IMR-90 (cell line): ENCODE data around the gene FAM76B. TPM values are rescaled to one million over a fixed set of nuclear protein-coding genes. Genes with fewer than 3 reads are reported as not detected.

ENCODE experiments used
- ATAC-seq: fragments of 200-7000 bp; cut with Tn5 transposase; 2 replicates; pipeline ENCODE4 v1.9.1; 2020; ENCODE audit warnings: low read depth, mild to moderate bottlenecking, moderate library complexity
- BruUV-seq: library from RNA; stranded (reverse); fragments of 400-500 nt; replicated peaks from 2 replicates; lab custom pipeline; 2021; lab: Mats Ljungman, UMichigan
- CTCF ChIA-PET: fragments of 300-600 bp; formaldehyde crosslinking; extraction: SDS; loops from one replicate; lab custom pipeline; 2021; ENCODE audit warnings: antibody characterized with exemption; lab: Yijun Ruan, JAX
- POLR2A ChIA-PET: fragments of 300-600 bp; sonication (Branson Sonifier 250); formaldehyde crosslinking; loops from one replicate; lab custom pipeline; 2022; ENCODE audit warnings: antibody characterized with exemption; ENCODE audit not compliant: unreplicated experiment; lab: Charles Lee
- DNase-seq: peaks from one replicate; pipeline ENCODE4 v3.0.0; 2013
- H2AFZ ChIP-seq: replicated peaks from 2 replicates; pipeline ENCODE3; 2013; ENCODE audit warnings: low read length, mild to moderate bottlenecking; ENCODE audit not compliant: poor library complexity
- H2AK5ac ChIP-seq: 2 replicates; pipeline ENCODE4 v1.6.1; 2013; ENCODE audit warnings: low read depth, low read length, inconsistent platforms
- H2AK9ac ChIP-seq: replicated peaks from 2 replicates; pipeline ENCODE3; 2013; ENCODE audit warnings: mild to moderate bottlenecking, low read depth, low read length, moderate library complexity; ENCODE audit not compliant: poor library complexity
- H2BK120ac ChIP-seq: 2 replicates; pipeline ENCODE4 v1.6.1; 2013; ENCODE audit warnings: low read depth, low read length, inconsistent platforms
- H2BK15ac ChIP-seq: 3 replicates; pipeline ENCODE4 v1.6.1; 2013; ENCODE audit warnings: low read depth, low read length, inconsistent platforms
- H2BK20ac ChIP-seq: 2 replicates; pipeline ENCODE4 v1.6.1; 2013; ENCODE audit warnings: low read depth, mild to moderate bottlenecking, inconsistent platforms, low read length, moderate library complexity
- H2BK5ac ChIP-seq: 2 replicates; pipeline ENCODE4 v1.6.1; 2013; ENCODE audit warnings: mild to moderate bottlenecking, low read depth, low read length, inconsistent platforms; ENCODE audit not compliant: poor library complexity, severe bottlenecking
- H3K14ac ChIP-seq: replicated peaks from 2 replicates; pipeline ENCODE4 v1.6.1; 2013; ENCODE audit warnings: low read depth, low read length, inconsistent platforms
- H3K18ac ChIP-seq: 2 replicates; pipeline ENCODE4 v1.6.1; 2013; ENCODE audit warnings: low read depth, low read length, control low read depth
- H3K23ac ChIP-seq: 2 replicates; pipeline ENCODE4 v1.6.1; 2013; ENCODE audit warnings: low read depth, low read length, inconsistent platforms
- H3K27ac ChIP-seq: 2 replicates; pipeline ENCODE4 v1.5.1; 2013; ENCODE audit warnings: mild to moderate bottlenecking, control low read depth, low read length; ENCODE audit not compliant: insufficient read depth
- H3K27me3 ChIP-seq: 2 replicates; pipeline ENCODE4 v1.6.1; 2013; ENCODE audit warnings: low read length; ENCODE audit not compliant: control insufficient read depth, insufficient read depth
- H3K36me3 ChIP-seq: 2 replicates; pipeline ENCODE4 v1.6.1; 2013; ENCODE audit warnings: low read length, mixed read lengths; ENCODE audit not compliant: control insufficient read depth, insufficient read depth
- H3K4ac ChIP-seq: 2 replicates; pipeline ENCODE4 v1.6.1; 2013; ENCODE audit warnings: low read depth, low read length, inconsistent platforms
- H3K4me1 ChIP-seq: 2 replicates; pipeline ENCODE4 v1.6.1; 2013; ENCODE audit warnings: low read length, mixed read lengths; ENCODE audit not compliant: control insufficient read depth, insufficient read depth
- H3K4me2 ChIP-seq: 2 replicates; pipeline ENCODE4 v1.6.1; 2013; ENCODE audit warnings: low read depth, mild to moderate bottlenecking, control low read depth, low read length, moderate library complexity
- H3K4me3 ChIP-seq: 2 replicates; pipeline ENCODE4 v1.5.1; 2013; ENCODE audit warnings: low read depth, mild to moderate bottlenecking, control low read depth, low read length, moderate library complexity; ENCODE audit not compliant: insufficient read depth
- H3K56ac ChIP-seq: 2 replicates; pipeline ENCODE4 v1.6.1; 2013; ENCODE audit warnings: low read length, inconsistent platforms; ENCODE audit not compliant: insufficient read depth; ENCODE audit errors: extremely low read depth
- H3K79me1 ChIP-seq, 2 experiments: 2 replicates each; pipeline ENCODE4 v1.6.1; 2013; ENCODE audit warnings: low read length in 2 of 2, inconsistent platforms in 1 of 2, low read depth in 1 of 2
- H3K9ac ChIP-seq: 2 replicates; pipeline ENCODE4 v1.6.1; 2013; ENCODE audit warnings: low read depth, low read length, control low read depth
- H3K9me1 ChIP-seq: 2 replicates; pipeline ENCODE4 v1.6.1; 2013; ENCODE audit warnings: low read length, inconsistent platforms; ENCODE audit not compliant: insufficient read depth
- H3K9me3 ChIP-seq: 2 replicates; pipeline ENCODE4 v1.6.1; 2013; ENCODE audit warnings: low read length; ENCODE audit not compliant: control insufficient read depth, insufficient read depth
- H4K20me1 ChIP-seq: 2 replicates; pipeline ENCODE4 v1.6.1; 2013; ENCODE audit warnings: low read length, inconsistent platforms; ENCODE audit not compliant: insufficient read depth
- H4K5ac ChIP-seq: 2 replicates; pipeline ENCODE4 v1.6.1; 2013; ENCODE audit warnings: mild to moderate bottlenecking, low read depth, low read length, control low read depth
- H4K8ac ChIP-seq, 2 experiments: 2 replicates each; pipeline ENCODE4 v1.6.1; 2013; ENCODE audit warnings: low read depth in 2 of 2, low read length in 2 of 2, control low read depth in 1 of 2, inconsistent platforms in 1 of 2
- H4K91ac ChIP-seq: 2 replicates; pipeline ENCODE4 v1.6.1; 2013; ENCODE audit warnings: low read depth, low read length, inconsistent platforms; ENCODE audit not compliant: insufficient read depth
- CEBPB ChIP-seq: IDR thresholded peaks from 2 replicates; pipeline ENCODE4 v1.6.1; 2012; ENCODE audit warnings: low read depth, low read length, improper control_type of control experiment
- FOS ChIP-seq: fragments of 150-350 bp; IDR thresholded peaks from 2 replicates; pipeline ENCODE4 v1.6.1; 2016; ENCODE audit warnings: low read depth, low read length
- MAFK ChIP-seq: IDR thresholded peaks from 2 replicates; pipeline ENCODE4 v1.6.1; 2012; ENCODE audit warnings: low read depth, low read length, improper control_type of control experiment
- SMC3 ChIP-seq: fragments of 150-350 bp; IDR thresholded peaks from 2 replicates; pipeline ENCODE4 v1.6.1; 2016; ENCODE audit warnings: low read depth, mild to moderate bottlenecking, antibody characterized with exemption, low read length, moderate library complexity
- WGBS, 2 experiments: methylation state at CpG; one replicate each; pipeline versions ENCODE4 v1.1.5 to v1.1.7; 2013; ENCODE audit warnings: missing lambda C conversion rate in 2 of 2; ENCODE audit not compliant: insufficient read length in 1 of 2; ENCODE audit errors: extremely low coverage in 2 of 2; 5-methylcytosine and 5-hydroxymethylcytosine counted together
- dilution Hi-C: fragments of 300-500 bp; cut with HindIII; formaldehyde crosslinking; loops from one replicate; pipeline ENCODE4 v1.14.3; 2018; ENCODE audit warnings: low sequenced_read_pairs; ENCODE audit not compliant: unreplicated experiment
- in situ Hi-C: fragments of 300-500 bp; cut with MboI; formaldehyde crosslinking; loops from 3 replicates; pipeline ENCODE4 v1.14.3; 2019; ENCODE audit warnings: low sequenced_read_pairs, inconsistent platforms, mixed read lengths
- intact Hi-C: fragments of 100-400 bp; cut with micrococcal nuclease; formaldehyde crosslinking; loops from 2 replicates; pipeline ENCODE4 v1.10.0; 2022
- polyA plus RNA-seq, 3 experiments: library from polyadenylated mRNA; depleted of rRNA; stranded (reverse); fragments of >200 nt; gene quantifications; 2 replicates each; pipeline ENCODE4 v1.2.3, GENCODE V29; 2012; ENCODE audit warnings: low replicate concordance in 1 of 3
- total RNA-seq: library from RNA; depleted of rRNA; stranded (reverse); fragments of >200 nt; gene quantifications from 2 replicates; pipeline ENCODE4 v1.2.3, GENCODE V29; 2012

The FAM76B gene
- total and polyA plus RNA-seq, 2 of the 4 experiments (the other 2 are of a cell fraction): 12.7 to 14.3 TPM

DNA sequence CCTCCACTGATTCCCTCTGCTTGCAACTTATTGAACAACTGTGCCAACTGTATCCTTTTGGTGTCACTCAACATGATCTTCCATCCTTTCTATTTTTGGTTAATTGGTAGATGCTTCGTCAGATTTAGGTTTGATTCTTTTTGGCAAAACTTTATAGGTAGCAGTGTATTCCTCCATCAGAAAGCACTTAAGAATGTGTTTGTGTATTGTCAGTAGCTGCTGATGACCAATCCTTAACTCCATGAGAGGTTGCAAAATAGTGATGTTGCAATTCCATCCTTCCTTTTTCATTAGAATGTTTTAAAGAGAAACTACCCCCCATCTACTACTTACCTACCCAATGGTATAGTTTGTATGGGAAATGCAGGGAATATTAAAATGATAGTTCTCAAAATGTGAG is 22.1 kb downstream of the FAM76B start:
- Histone ChIP-seq H3K9me1 (no peaks in the 10 kb centered on the region; the same call in 1 of the 2 replicates), H2AFZ (no peak overlapping the region), H3K4ac (no peak overlapping the region), H3K27ac (no peak overlapping the region), H3K23ac (no peak overlapping the region), H3K27me3 (no peaks in the 10 kb centered on the region), H2BK5ac (peak overlapping the region; percentile 58), H3K56ac (no peak overlapping the region), H4K5ac (no peak overlapping the region), H4K91ac (no peak overlapping the region), H3K9me3 (no peaks in the 10 kb centered on the region), H4K8ac (no peak overlapping the region), H3K4me1 (peaks cover 2% of the 10 kb centered on the region; the same call in 1 of the 2 replicates), H4K20me1 (no peaks in the 10 kb centered on the region), H3K9ac (no peak overlapping the region), H3K18ac (no peak overlapping the region), H3K14ac (0 out of 2 replicates have a peak overlapping the region, but pooled peaks have one; percentile 71), H3K36me3 (no peaks in the 10 kb centered on the region), H2BK15ac (no peak overlapping the region), H2BK20ac (no peak overlapping the region; the same call in 1 of the 2 replicates), H3K79me1 (0 out of 4 replicates have a peak, but pooled peaks cover 0 to 3% of the 10 kb centered on the region in 2 experiments), H3K4me3 (no peak overlapping the region), H2BK120ac (0 out of 2 replicates have a peak overlapping the region, but pooled peaks have one; percentile 35), H2AK9ac (no peak overlapping the region), H3K4me2 (peak overlapping the region; percentile 44; the same call in 1 of the 2 replicates), H2AK5ac (peak overlapping the region; percentile 45)
- TF ChIP-seq FOS: no peak
- 0 out of 2 replicates have a peak, but pooled peaks have one; percentile 6 for TF ChIP-seq MAFK
- TF ChIP-seq SMC3: no peak
- TF ChIP-seq CEBPB: peak; percentile 98
- WGBS, 2 experiments: no CpG with 5 or more reads among the region's 1 CpG
- dilution Hi-C loops (no loop called here), intact Hi-C loops (loop anchor here (10.0 kb wide), 1 partner anchor 1143 kb away; no protein-coding TSS in a partner anchor), in situ Hi-C loops (loop anchor here (25.0 kb wide), 1 partner anchor 1155 kb away; no protein-coding TSS in a partner anchor)
- ATAC-seq (peak; percentile 56), DNase-seq (peak; percentile 79)
- CTCF ChIA-PET: no interaction called here
- POLR2A ChIA-PET: no interaction called here
- BruUV-seq: no TSS peak
